CD4-positive, alpha-beta T cell treated with Interferon alpha-2 for 1 hour (primary cell): ENCODE measurements around the gene CEP85.

Source experiments
- DNase-seq, 2 donors: peaks; one replicate each; pipeline ENCODE4 v3.0.0-alpha.2; 2020 to 2022

CEP85 gene

DNA sequence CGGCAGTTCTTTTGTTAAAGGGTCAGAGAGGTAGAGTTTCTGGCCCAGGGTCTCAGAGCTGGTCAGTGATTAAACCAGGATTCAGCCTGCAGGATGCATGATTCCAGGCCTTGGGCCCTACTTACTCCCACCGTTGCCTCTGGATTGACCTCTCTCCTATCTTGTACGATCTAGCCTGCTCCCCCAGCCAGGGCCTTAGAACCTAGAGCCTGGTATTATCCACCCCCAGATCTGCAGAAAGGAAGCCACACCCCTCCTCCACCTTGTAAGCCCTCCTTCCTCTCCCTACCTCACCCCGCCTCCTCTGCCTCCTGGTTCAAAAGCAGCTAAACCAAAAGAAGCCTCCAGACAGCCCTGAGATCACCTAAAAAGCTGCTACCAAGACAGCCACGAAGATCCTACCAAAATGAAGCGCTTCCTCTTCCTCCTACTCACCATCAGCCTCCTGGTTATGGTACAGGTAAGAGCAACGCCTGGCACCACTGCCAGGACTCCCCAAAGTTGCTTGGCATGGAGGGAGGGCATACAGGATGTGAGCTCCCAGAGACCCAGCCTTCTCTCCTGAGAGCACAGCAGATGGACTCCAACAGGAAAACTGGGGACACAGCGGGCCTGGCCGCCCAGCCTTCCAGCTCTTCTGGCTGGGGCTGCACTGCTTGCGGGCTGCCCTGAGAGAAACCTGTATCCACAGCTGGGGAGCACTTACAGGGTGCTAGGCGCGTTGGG, 83.8 kb downstream of the CEP85 start, which contains the start of gene CD52:
CD52 (plus strand) TSS at position 347 of the 726 bp plus-strand sequence; CDS start at position 407, 60 bp downstream.
- DNase-seq: peak; percentile 72 to 84

DNA sequence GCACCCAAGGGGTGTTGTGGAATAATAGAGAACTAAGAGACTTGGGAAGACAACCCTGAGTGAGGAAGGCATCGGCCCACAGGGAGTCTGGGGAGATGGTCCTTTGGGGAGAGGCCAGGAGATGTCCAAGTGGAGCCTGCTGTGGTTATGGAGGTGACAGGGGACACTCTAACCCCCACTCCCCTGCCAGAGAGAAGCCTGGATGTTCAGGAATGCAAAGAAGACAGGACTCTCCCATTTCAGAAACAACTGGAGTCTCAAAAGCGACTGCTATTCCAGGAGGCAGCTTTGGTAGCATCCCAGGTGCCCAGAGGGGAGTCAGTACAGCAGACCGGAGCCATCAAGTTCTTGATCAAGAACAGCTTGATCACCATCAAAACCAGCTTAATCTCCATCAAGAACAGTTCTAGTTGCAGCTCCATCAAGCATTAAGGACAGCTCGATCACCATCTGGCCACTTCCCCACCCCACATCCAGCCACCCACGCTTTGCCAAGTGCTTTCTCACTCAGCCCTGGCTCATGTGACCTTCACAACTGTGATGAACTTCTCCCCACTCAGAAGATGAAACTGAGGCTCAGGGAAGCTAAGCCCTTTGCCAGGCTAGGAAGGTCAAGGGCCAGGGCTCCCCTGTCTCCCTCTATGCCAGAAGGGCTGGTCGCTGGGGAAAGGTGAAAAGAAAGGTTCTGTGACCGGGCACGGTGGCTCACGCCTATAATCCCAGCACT, 84.5 kb downstream of the CEP85 start:
- peak; percentile 21 to 24 for DNase-seq

DNA sequence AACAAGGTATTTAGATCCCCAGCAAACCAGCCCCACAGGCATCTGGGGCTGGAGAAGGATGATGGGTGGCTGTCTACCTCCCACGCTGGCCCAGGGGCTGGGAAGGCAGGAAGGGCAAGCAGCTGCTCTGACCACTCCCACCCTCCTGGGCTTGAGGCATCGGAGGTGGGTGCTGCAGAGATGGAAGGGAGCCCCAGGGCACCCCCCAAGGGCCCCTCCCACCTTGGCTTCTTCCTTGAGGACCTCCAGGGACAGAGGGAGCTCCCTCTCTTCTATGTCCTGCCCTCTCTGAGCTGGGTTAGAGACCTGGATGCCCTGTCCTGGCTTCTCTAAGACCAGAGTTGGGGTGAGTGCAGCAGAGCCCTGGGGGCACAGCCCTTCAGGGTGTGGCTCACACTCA, 86.9 kb downstream of the CEP85 start:
- no peak for DNase-seq

DNA sequence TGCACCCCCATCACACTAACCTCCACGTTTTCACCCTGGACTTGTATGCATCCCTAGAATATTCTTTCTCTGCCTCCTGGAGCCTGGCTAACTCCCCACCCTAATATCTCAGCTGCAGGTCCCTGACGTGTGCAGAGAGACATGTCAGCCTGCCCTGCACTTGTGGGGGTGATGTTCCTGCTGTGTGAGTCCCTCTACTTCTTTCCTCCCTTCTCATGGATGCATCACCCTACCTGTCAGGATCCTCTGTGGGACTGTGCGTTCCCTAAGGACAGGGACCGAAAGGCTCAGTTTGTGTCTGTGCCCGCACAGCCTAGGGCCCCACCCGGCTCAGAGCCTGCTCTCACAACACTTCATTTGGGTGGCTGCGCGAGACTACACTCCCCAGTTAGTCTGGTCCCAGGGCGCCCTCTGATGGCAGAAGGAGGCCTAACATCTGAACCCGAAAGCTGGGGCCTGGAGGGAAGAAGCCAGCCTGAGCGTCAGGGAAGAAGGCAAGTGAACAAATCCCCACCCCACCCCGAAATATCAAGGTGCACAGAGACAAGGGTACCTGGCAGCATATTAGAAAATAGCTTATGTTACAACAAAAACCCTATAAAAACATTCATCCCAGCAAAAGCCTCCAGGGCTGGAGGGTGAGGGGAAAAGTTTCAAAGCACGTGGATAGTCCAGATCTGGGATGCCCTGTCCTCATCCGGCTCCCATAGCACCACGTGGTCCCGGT, 87.5 kb downstream of the CEP85 start:
- DNase-seq: peak; percentile 90 to 94

DNA sequence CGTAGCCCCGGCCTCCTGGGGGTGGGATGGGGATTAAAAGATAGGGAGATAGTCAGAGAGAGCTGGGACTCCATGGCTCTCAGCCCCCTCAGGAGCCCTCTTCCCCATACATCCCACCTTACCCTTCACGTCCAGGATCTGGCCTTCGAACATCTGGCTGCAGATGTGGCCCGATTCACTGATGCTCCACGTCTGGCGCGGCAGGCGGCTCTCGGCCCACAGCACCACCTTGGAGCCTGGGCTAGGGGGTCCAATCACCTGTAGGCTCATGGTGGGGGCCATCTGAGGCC, 88.0 kb downstream of the CEP85 start:
- DNase-seq: no peak

DNA sequence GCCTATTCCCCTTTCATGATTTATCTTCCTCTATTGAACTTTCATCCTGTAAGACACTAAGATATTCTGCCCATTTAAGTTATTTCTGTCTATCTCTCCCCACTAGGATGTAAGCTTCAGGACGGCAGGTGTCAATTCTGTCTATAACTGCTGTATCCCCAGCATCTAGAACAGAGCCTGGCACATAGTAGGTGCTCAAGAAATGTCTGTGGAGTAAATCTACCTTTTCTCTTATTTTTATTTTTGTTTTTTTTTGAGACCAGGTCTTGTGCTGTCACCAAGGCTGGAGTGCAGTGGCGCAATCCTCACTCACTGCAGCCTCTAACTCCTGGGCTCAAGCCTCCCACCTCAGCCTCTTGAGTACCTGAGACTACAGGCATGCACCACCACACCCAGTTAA, 89.4 kb downstream of the CEP85 start:
- no peak for DNase-seq

DNA sequence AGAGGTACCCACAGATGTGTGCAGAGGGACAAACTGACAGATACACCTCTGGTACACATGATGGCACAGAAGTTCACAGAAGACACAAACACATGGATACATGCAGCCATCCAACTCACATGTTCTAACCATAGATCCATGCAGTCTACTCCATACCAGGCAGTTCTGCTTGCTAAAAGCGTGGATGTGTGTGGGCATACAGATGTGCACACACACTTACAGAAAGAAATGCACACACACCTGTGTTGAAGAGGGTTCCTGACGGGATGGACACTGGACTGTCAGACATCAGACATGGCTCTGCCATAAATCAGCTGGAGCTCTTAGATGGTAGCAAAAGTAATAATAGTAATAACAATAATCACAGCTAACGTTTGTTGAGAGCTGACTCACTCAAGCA, 90.5 kb downstream of the CEP85 start:
- no peak for DNase-seq

DNA sequence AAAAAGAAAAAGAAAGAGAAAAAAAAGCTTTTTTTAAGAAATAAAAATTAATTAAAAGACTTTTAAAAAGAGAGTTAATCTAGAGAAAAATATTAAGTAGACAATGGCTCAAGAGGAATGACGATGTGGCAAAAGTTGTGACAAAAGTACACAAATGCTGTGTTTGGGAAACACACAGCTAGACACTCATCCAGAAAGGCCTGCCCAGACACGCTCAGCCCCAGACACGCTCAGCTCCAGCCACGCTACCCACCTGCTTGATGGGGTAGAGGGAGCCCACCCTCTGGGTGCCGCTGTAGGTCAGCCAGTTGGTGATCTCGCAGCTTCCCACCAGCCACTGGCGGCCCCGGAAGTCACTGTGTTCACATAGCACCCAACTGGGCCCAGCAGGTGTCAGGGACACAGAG, 94.0 kb downstream of the CEP85 start:
- DNase-seq: no peak
